GM18505 (cell line): ENCODE measurements around the gene CDKN2B-AS1.

Experiments used
- ATAC-seq: cut with Tn5 transposase; IDR thresholded peaks from one replicate; pipeline ENCODE4 v1.9.1; 2021; ENCODE audit not compliant: unreplicated experiment
- POLR2A ChIP-seq: IDR thresholded peaks from 4 replicates; pipeline ENCODE4 v1.6.1; 2011; ENCODE audit warnings: borderline replicate concordance; ENCODE audit not compliant: insufficient read depth, insufficient read length; ENCODE audit errors: extremely low read depth

The CDKN2B-AS1 gene

DNA sequence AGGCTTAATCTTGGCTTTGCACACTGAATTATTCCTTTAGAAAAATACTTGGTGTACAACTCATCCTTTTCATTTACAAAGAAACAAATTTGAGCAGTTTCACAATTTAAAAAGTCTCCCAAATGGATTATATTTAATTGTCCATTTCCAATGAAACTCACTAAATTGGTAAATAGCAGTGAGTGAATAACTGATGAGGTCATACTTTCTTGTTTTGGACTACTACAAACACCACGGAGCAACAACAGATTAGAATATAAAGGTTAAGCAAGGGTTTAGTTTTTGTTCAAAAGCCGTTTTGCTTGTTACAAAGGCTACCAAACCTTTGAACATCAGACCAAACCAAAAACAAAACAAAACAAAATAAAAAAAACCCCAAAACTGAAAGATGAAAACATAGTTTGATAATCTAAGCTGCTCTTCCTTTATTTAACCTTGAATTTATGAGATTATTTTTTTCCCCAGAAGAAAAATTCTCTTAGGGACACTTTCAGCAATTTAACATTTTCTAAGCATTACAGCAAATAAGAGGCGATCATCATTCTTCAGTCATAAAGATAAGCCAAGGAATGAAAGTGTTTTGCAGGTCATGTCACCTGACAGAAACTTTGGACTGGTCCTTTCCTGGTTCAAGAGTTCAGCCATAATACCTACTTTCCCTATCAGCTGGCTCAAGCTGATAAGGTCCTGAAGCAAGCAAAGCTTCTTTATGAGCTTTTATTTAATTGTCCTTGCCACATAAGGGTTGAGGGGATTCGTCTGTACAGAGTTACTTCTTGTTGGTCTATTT is 114.2 kb downstream of the CDKN2B-AS1 start:
- no peak for ATAC-seq
- no peak for TF ChIP-seq POLR2A

DNA sequence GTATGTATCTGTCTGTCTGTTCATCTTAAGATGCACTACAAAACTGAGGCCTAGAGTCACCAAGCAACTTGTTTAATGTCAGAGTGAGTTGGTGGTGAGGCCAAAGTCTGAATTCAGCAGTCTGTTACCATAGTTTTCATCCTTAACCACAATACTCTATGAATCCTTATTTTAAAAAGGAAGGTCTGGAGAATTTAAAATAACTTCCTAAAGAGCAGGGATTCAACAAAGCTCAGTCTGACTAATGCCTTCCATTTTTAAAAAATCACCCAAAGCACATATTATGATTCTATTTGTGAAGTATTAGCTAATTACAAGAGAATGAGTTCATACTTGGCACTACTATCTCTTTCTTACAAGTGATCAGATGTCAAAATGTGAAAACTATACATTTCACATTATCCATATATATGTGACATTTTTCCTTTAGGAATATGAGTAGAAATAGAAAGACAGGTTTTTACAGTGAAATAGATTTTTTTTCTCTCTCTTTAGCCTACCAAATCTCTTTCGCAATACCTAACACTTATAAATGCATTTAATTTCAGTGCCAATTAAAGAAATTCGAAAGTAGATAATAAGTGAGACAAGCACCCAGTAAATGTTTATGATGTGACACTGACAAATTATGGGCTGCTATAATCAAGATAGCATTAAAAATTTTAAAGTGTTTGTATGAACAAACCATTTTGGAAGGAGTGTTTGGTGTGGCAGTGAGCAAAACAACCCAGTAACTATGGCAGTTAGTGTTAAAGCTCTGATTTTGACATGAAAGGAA is 116.8 kb downstream of the CDKN2B-AS1 start:
- no peak for ATAC-seq
- TF ChIP-seq POLR2A: no peak

DNA sequence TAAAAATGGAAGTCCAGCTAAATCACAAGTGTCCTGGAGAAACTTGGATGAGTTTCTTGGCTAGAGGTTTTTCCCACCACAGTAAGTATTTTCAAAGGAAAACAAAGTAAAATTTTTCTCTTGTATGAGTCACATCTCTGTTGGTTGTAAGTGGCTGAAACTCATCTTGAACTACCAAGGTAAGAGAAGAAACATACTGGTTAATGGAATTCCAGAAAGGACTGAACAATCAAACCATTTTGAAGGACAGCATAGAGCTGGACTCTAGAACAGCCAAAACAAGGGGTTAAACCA is 117.3 kb downstream of the CDKN2B-AS1 start:
- no peak for TF ChIP-seq POLR2A
- no peak for ATAC-seq

DNA sequence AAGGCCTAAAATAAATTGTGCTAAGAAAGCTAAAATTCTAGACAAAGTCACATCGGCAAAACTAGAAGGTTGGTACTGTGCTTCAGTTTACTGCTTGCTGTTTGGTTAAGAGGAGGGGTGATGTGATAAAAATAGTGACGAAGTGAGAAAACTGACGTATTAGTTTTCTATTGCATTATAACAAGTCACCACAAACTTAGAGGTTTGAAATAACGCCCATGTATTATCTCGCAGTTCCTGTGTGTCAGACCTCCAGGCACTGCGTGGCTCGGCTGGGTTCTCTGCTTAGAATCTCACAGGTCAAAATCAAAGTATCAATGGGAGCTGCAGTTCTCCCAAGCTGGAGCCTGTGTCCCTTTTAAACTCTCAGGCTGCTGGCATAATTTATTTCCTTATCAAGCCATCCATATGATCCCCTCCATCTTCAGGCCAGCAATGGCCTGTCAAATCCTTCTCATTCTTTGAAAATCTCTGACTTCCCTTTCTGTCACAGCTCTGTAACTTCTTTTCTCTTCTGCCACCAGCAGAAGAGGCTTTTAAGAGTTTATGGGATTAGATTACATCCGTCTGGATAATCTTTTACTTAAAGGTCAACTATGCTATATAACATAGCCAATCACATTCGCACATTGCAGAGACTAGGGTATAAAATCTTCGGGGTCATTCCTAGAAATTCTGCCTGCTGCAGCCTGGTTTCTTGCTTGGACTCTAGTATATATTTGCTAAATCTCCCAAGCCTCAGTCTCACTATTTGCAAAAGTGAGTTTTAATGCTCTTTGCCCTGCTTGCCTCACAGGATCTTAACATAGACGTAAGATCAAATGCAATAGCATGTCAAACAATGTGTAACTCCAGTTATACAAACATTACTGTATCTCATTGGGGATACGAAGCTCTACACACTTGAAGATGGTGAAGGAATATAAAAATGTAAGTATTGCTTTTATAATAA is 118.6 kb downstream of the CDKN2B-AS1 start:
- ATAC-seq: no peak
- no peak for TF ChIP-seq POLR2A

DNA sequence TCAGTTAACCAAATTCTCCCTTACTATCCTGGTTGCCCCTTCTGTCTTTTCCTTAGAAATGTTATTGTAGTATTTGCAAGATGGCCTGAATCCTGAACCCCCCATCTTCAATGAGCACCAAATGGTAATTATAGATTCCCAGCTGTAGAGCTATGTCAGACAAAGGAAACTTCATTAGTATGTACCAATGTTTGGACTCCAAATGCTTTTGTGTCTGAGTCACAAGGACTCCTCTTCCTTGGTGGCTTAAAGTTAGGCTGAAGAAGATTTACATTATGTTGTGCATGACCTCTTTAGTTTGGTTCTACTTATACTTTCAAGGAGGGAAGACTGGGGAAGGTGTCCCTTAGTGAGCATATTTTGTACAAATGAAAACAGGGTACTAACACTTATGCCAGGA is 120.4 kb downstream of the CDKN2B-AS1 start:
- no peak for TF ChIP-seq POLR2A
- no peak for ATAC-seq

DNA sequence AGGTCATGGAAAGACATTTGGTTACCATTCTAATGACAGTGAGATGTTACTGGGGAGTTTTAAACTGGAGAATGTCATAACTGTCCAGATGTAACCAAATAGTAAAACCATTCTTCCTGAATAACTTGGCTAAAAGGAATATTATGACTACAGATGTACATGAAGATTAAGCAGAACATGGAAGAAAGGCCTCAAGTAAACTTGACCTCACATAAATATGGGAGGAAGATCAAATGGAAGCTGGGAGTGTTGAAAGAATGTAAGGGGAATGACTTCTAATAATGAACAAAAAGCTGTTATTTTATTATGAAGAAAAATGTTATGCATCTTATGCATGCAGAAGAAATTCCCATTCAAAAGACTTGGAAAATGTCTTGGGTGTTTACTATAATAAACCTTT is 122.2 kb downstream of the CDKN2B-AS1 start:
- ATAC-seq: no peak
- TF ChIP-seq POLR2A: no peak

DNA sequence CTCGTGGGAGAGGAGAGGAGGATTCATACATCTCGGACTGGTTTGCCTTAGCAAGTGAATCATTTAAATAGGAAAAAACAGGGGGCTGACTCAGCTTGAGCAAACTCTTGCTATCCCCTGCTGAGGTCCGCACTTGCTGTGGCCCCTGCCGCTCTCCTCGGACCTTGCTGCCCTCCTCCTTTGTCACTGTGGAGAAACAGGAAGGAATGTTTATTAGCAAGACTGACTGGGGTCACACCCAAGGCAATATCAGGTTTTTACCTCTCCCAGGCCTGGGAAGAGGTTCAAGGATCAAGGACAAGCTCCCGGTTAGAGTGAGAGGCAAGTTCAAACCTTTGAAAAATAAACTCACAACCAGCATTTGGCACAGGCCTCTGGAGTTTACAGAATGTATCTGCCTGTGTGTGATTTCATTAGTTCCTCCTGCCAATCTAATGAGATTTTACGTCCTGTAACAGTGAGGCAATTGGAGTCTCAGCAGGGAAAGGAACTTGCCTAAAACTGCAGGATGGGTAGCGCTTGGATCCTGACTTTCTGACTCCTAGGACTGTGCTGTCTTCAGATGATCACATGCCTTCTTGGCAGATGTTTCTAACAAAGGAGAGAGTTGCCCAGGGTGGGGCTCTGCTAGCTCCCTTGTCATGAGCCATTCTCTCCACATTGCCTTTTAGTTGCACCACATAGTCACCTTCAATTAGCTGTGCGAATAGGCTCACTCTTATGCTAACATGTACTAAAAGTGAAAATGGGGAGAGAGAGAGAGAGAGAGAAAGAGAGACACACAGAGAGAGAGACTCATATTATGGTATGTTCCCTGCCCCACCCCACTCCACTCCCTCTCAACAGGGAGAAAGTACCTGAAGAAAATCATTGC is 123.2 kb downstream of the CDKN2B-AS1 start:
- TF ChIP-seq POLR2A: no peak
- ATAC-seq: no peak

DNA sequence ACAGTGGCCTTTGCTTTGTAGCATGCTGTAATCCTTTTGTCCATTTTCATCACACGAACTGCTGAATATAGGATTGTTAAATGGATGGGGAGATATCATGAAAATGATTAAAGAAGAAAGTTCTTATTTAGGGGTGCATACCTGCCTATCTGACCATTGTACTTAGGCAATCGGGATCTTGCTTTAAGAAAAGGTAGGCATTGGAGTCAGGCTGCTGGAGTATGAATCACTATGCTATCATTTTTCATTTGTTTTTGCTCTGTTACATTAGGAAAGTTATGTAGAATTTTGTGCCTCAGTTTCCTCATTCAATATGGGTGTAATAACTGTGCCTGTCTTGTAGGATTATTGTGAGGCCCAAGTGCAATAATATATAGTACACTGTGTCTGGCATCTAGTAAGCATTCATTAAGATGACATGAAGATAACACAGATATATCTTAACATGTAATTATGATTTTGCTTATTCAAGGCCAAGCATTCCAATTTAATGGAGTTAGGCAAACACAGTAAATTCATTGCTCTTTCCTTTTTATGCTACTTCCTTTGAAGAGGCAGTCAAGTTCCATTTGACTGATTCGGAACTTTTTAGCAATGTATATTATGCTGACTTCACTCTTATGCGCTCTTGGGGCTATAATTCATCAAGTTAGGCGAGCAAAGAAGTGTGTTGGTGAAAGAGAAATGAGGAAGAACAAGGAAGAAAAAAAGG is 124.4 kb downstream of the CDKN2B-AS1 start:
- no peak for ATAC-seq
- no peak for TF ChIP-seq POLR2A

DNA sequence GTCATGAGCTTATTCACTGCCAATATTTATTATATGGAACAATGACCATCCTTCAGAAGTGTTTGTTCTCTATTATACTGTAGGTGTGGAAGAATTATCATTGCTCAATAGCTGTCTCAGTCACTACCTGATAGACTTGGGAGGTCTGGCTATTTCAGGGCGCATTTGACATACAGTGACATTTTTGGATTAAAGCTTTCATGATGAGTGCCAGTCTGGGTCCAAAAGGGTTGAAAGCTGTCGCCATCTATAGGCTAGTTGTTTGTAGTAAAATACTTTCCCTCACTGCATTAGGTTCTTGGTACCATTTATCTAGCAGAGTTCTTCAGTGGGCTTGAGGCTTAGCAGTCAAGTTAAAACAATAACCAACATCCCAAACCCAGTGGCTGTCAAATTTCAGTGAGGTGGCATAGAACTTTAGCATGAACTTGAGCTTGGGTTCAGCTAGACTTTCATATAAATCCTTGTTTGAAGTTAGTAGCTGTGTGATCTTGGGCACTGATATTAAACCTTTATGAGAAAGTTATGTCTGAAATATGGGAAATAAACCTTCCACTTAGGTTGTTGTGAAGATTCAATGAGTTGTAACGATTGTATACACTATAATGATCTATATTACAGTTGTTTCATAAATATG is 125.0 kb downstream of the CDKN2B-AS1 start:
- TF ChIP-seq POLR2A: no peak
- ATAC-seq: no peak

DNA sequence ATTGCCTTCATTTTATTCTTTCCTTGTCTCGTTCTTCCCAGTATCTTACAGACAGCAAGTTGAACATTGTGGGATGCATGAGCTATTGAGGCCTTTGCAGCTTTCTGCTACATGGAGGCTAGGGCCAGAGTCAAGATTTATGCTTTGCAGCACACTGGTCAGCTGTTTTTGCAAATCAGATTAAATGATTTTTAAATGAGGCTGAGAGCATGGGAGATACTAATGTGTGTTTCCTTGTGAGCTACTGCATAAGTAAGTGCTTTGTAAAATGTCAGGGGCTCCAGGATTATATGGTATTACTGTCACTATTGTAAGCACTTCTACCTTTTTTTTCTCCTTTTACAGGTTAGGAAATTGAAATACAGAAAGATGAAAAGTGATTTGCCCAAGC is 125.6 kb downstream of the CDKN2B-AS1 start:
- no peak for TF ChIP-seq POLR2A
- no peak for ATAC-seq

DNA sequence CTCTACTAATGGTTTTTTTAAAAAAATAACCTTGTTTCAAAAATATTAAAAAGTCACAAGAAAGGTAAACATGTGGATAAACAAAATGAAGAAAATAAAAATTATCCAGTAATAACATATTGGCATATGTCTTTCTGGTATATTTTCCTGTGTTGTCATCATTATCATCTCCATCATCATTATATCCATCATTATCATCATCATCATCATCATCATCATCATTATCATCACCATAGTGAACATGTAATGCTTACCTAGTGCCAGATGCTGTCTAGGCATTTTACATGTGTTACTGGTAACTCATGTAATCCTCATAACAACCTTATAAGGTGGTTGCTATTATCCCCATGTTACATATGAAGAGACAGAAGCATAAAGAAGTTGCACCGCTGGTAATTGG is 126.0 kb downstream of the CDKN2B-AS1 start:
- TF ChIP-seq POLR2A: no peak
- no peak for ATAC-seq
